CD4-positive, alpha-beta T cell treated with Interferon gamma for 1 hour (primary cell): Measurements from ENCODE around the gene SYT7.
"Not testable (repeated sequence)": the region's sequence is repeated elsewhere in the genome, so short reads cannot be mapped to it uniquely, and the experiment has no call there.

Experiments
- DNase-seq: peaks from one replicate; pipeline ENCODE4 v3.0.0-alpha.2; 2020

The SYT7 gene

DNA sequence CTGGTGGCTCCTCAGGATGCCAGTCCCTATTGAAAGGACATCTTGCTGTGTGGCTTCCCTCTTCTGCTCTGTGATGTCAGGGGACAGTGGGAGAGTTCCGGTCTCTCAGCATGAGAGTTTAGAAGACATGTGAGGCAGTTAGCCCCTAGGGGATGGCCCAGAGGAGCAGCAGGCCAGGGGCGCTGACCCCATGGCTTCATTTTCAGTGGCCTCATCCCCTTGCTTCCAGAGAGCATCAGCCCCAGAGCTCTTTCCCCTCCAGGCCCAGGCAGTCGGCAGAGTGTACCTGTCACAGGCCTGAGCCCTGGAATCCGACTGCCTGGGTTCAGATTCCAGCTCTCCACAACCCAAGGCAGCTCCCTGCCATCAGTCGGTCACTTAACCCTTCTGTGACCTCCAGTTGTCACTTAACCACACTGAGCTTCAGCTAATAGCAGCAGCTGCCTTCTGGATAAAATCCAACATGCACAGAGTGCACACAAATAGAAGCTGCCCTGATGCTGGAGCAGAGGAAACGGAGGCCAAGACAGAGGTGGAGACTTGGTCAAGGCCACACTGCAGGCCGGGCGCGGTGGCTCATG is 86.4 kb downstream of the SYT7 start:
- DNase-seq, result no peak

DNA sequence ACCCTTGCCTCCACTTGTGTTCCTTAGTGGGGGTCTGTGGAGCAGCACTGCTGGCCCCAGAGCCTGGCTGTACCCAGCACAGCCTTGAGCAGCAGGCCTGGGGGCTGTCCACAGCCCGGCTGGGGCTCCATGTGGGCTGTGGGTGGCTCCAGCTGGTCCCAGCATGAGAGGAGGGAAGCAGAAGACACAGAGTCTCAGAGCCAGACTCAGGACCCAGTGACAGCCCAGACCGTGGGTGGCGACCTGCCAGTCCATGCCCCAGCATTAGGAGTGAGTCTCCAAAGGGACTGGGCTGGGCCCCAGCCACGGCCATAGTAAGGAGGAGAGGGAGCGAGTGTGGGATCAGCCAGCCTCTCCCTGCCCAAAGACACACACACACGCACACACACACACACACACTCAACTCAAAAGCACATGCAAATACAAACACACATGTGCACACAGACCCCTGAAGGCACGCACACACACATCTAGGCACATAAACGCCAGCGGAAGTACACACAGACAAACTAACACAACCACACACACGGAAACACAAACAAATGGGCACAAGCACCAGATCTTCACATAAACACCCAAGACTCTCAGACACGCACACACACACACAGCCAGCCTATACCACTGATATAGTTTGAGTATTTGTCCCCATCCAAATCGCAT is 89.0 kb downstream of the SYT7 start:
- no peak for DNase-seq

DNA sequence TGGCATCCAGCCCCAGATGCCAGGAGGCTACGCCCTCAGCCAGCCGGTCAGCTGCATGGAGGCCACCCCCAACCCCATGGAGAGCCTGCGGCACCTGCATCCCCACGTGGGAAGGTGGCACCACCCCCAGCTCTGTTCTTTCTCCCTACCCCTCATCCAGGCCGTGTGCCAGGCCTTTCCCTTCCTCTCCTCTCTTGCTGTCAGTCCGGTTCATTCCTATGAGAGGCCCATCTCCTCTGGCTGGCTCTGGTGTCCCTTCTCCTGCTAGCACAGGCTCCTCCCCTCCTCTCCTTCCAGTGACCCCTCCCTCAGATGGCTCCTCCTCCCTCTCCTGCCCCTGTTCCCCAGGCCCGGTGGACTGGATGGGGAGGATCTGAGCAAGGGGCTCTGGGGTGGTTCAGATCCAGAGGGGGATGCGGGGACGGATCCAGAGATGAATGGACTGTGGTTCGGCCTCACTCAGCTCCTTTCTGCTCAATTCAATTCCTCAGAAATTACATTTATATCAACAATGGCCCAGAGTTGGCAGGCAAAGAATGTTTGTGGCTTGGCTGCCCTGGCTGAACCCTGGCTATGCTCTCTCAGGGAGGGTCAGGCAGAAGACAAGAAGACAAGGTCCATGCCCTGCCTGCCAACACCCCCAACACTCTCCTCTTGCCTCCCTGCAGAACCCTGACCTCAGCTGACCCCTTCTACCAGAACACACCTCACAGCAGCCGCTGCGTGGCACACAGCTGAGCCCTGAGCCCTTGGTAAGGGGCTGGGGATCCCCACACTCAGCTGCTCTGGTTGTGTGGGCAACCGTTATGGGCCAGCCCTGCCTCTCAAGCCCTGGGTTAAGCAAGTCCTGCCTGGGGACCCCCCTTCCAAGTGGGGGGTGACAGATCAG is 90.8 kb downstream of the SYT7 start:
- DNase-seq, result no peak

DNA sequence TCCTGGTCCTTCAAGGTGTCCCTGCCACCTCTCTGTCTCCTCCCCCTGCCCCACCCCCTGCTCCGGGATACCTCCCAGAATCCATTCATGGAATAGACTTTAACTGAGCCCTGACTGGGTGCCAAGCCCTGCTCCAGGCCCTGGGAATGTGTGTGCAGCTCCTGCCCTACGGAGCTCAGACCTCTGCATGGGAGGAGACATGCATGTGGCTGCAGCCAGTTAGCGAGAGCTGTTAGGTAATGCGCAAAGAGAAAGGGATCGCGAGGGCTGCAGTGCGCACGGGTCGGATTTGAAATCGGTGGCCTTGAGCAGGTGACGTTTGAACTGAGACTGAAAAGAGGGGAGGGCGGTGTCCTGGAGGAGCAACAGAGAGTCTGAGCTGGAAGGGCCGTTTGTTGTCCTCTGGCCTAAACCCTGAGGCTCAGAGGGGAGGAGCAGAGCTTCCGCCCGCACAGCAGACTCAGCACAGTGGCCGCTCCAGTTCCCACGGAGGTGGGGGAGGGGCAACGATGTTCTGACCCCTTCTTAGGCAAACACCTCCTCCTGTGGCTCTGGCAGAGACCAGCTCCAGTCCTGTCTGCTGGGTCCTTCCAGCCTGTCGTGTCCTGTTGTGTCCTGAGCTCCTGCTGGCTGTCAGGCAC is 92.1 kb downstream of the SYT7 start:
- no peak for DNase-seq

DNA sequence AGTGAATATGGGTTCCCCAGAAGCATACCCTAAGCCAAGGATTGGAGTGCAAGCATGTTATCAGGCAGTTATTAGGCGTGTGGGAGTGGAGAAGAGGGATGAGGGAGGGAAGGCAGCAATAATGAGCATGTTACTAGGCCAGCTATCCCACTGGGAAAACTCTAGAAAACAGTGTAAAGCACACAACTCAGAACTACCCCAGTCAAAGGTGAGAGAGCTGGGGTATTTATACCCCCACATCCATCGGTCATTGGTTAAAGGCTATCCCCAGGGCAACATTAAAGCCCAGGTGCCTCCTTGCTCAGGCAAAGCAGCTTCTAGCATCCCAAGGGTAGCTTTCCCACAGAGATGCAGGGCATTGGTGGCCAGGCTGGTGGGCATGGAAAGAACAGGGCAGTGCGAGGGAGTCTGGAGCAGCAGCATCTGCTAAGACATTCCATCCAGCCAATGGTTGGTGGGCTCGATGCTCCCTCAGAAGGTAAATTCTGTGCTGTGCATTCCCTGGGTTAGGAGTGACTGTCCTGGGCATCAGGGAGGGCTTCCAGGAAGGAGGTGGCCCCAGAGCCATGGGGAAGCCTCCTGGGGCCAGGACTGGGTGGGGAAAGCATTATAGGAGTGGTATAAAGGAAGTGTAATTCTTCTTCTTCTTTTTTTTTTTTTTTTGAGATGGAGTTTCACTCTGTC is 93.4 kb downstream of the SYT7 start:
- DNase-seq, result no peak

DNA sequence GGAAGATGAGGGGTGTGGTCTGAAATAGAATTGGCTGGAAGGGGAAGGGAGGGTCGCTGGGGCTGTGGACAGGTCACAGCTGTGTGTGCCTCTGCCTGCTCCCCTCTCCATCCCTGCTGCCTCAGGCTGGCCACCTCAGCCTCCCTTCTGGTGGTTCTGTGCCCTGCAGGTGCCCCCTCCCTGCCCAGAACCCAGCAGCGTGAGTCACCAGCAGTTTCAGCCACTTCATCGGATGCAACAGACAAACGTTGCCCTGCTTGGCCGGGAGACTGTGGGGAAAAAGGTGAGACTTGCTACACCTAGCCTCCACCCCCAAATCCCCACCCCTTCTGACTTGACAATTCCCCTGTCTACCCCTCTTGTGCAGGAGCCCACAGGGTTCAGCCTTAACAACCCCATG is 94.1 kb downstream of the SYT7 start:
- DNase-seq, result no peak

DNA sequence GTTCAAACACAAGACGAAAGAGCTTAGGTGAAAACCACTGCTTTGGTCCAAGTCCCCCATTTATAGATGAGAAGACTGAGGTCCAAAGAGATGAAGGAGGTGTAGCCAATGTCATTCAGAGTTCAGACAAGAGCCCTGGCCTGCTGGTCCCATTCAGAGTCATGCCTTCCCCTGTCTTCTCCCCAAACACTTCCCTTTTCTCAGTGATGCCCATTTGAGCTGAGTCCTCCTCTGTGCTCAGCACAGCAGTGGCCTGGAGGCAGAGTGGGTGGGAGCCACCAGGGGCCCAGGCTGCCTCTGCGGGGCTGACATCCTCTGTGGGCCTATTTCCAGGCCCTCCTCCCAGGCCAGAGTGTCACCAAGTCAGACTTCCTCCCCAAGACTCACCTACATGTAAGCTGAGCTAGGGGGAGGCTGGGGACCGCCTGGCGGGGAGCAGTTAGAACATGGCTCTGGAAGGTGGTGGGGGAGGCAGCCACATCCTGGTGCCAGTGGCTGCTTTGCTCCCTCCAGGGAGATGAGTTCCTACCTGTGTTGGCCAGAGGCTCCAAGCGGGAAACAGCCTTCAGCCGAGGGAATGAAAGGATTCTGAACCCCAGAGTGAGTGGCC is 94.8 kb downstream of the SYT7 start:
- DNase-seq, result no peak

DNA sequence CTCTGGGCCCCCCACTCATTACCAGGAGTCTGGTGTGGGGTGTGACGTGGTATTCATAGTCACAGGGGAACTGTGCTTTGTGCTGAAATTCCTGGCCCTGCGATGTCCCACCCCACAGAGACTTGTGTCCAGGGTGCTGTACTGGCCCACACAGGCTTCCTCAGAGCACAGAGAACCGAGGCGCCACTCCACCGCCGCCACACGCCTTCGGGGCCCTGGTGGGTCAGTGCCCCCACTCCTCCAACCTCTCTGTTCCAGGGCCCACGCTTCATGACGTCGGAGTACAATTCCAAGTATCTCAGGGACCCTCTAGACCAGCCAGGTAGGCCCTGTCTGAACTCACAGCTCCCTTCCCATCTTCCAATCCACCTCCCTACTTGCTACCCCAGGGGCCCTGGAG is 95.8 kb downstream of the SYT7 start:
- DNase-seq, result no peak

DNA sequence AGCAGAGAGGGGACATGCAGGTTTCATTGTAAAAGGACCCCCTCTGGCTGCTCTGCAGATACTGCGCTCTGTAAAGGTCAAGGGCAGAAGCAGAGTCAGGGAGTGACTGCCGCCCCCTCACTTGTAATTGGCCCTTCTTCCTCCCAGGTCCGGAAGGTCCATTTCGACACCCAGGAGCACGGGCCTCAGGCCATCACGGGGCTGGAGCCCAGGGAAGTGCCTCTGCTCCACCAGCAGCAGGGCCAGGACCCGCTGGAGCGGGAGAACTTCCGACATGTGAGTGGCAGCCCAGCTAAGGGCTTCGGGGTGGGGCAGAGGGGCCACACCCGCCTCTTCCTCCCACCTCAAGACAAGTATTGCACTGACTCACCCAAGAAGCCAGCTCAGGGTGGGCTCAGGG is 96.3 kb downstream of the SYT7 start:
- no peak for DNase-seq

DNA sequence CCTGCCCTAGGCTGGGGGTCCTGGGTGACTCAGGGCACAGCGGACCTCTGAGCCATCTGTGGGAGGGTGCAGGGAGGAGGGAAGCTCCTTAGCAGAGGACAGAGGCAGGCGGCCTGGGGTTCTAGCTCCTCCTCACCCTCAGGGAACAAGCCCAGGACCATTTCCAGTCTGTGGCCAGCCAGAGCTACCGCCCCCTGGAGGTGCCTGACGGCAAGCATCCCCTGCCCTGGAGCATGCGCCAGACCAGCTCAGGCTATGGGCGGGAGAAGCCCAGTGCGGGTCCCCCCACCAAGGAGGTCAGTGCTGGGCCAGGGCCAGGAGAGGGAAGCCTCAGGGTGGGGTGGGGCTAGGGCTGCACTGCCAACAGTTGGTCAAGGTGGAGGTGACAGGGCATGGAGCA is 98.4 kb downstream of the SYT7 start:
- DNase-seq, result no peak

DNA sequence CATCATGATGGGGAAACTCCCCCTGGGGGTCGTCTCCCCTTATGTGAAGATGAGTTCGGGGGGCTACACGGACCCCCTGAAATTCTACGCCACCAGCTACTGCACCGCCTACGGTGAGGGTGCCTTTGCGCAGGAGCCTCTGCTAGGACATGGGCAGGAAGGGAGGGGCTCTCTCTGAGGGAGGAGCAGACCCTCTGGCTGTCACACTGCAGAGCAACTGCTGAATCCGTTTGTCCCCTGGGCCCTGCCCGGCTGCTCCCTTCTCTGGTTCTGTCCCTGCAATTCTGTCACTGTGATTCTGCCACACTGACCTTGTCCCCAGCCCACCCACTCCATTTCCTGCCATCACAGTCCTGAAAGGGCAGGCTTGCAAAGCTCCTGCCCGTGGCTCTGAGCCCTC is 99.1 kb downstream of the SYT7 start:
- DNase-seq, result no peak

DNA sequence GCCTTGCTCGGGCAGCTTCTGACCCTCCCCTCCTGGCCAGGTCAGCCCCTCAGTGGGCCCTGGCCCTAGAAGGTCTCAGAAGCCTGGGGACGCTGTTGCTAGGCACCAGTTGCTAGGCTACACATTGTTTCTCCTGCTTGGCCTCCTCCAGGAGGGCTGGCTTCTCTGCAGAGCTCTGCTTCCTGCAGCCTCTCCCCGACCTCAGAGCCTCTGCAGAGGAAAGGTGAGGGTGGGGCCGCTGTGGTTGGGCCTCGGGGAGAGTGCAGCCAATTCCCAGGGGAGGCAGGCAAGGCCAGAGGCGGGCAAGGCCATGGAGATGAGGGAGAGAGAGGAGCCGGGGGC is 99.9 kb downstream of the SYT7 start:
- no peak for DNase-seq

DNA sequence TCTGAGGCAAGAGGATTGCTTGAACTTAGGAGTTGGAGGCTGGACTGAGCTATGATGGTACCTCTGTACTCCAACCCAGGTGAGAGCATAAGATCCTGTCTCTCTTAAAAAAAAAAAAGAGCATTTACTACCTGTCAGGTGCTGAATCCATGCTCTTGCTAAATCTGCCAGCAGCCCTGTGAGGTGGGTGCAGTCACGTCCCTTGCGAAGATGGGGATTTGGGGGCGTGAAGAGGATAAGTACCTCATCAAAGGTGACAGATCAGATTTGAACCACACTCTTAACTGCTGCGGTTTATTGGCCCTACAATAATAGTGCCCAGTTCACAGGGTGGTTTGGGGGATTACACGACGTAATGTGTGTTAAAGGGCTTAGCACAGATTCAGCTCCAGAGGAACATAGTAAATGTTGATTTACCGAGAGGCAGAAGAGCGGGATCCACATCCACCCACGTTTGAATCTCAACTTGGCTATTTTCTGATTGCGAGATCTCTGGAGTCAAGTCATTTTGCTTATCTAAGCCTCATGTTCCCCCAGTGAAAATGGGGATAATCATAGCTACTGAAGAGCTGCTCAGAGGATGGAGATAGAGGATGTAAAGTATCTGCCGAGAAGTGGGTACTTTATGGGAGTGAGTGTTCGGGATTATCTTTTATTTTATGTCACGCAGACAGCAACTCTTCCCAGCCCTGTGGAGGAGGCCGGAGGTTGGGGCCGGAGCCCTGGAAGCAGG is 100.4 kb downstream of the SYT7 start:
- no peak for DNase-seq

DNA sequence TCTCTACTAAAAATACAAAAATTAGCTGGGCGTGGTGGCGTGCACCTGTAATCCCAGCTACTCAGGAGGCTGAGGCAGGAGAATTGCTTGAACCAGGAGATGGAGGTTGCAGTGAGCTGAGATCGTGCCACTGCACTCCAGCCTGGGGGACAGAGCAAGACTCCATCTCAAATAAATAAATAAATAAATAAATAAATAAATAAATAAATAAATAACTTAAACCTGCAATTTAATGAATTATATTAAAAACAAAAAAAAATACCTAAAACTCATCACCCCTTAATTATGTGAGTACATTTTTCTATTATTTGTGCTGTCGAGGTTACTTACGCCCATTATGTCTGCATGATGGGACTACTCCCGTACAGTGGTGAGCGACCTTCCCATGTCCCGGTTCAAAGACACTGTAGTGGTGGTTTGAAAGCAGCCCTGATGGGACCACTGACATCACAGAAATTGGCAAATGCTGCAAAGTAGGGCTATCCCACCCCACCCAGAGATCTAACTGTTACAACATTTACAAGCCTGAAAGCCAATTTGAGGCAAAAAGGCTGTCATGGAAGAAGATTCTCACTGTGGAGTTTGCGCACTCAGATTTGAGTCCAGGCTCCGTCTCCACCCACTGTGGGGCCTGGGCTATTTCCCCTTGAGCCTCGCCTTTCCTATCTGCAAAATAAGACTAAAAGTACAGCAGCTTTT is 101.4 kb downstream of the SYT7 start:
- not testable (repeated sequence) for DNase-seq

DNA sequence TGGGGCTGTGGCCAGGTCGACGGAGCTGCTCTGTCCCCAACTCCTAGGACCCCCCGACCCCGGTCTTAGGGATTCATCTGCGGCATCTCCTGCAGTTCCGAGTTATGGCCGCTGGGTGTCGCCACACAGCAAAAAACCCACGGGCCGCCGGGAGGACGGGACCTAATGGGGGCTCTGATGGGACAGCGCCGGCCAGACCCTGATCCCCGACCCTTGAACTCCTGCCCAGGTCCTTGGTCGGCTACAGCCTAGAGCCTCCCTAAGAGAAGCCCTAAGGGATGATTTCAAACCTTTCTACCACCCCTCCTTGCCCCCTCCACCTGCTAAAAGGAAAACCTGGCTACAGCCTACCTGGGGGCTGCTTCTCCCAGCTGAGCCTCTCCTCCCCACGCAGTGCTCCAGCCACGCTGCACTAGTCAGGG is 103.1 kb downstream of the SYT7 start:
- peak; percentile 17 for DNase-seq

DNA sequence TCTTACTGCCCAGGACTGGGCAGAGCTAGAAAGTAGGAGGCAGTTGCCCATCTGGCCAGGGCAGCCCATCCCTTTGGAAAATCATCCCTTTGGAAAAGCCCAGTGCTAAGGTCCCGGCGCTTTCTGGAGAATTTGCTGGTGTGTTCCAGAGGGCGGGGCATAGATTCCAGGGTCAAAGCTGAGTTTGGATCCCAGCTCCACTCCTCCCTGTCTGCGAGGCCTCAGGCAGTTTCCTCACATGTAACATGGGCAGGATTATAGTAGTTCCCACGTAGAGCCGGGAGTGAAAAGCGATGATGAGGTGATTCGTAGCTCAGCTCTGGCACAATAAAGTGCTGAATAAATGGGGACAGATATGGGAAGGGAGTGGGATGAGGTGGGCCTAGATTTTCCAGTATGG is 103.8 kb downstream of the SYT7 start:
- DNase-seq, result no peak

DNA sequence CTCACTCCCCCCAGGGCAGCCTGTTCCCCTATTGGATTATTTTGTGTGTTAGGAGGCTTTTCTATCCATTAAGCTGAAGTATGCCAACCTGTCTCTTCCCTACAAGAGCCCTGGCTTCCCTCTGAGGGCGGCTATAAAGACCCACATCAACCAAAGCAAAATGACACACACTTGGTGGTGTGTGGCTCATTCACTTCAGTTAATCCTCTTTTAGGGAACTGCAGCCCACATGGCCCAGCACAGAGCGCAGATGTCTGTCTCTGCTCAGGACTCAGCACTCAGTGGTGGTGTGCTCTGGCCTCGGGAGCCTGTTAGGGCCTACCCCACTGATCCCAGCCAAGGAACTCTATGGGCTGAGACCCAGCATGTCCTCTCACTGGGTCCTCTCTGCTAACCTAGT is 104.5 kb downstream of the SYT7 start:
- no peak for DNase-seq

DNA sequence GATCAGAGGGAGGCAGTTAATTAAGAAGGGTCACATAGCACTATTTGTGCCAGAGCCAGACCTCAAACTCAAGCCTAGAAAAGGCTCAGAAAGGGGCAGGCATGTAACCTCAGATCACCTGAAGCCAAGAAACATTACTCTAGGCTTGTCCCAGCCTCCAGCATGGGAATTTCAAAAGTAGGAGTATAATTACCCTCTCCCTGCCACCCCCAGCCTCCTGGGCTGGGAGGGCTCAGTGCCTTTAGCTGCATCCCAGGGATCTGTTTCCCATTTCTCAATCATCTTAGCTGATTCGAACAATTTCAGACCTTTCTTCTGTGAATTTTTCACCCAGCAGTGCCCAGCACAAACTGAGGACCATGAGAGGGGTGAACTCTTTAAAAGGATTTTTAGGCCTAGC is 105.4 kb downstream of the SYT7 start:
- DNase-seq, result no peak

DNA sequence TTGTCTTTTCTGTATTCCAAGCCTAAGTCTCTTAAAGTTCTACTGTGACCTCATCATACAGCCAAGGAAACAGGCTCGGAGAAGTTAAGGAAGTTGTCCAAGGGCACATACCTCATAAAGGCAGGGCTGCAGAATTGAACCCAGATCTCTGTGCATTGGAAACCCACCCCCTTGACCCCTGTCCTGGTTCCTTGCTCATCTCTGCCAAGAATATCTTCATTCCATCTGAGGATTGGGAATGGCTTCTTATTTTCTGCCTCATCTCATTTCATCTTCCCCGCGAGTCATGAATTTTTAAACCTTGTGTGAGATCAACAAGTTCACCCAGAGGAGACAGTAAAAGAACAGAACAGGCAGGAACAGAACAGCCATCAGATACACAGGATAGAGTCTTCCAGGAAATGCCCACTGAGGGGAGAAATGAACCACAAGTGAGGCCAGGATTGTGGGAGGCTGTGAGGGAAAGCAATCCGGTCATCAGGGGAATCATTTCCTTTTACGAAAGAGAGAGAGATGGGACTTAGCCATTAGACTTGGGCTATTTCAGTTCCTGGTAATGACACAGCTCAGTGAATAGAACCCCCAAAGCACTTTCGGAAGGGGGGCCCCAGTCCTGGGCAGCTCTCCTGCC is 106.7 kb downstream of the SYT7 start:
- DNase-seq, result no peak

DNA sequence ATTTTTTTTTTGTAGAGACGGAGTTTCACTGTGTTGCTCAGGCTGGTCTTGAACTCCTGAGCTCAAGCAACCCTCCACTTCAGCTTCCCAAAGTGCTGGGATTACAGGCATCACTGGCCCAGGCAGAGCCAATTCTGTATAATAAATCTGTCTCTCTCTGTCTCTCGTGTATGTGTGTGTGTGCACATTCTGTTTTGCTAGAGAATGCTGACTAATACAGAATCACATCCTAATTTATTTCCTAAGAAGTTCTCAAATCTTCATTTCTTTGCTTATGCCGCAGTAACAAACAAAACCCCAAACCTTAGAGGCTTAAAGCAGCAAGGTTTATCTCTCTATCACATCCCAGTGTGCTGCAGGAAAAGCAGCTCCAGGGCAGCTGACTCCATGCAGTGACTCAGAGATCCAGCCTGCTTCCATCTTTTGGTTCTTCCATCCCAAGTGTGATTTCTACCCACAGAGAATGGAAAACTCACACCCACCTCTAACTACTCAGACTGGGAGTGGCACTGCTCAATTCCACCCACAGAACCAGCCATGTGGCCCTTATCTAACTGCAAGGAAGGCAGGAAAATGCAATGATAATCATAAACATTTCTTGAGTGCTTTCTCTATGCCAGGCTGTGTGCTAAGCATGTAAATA is 107.4 kb downstream of the SYT7 start:
- DNase-seq, result no peak
